Fibroblast of mammary gland (primary cell): ENCODE results near the gene SLC5A1.

Experiments
- DNase-seq: peaks from one replicate; pipeline ENCODE4 v3.0.0-alpha.2; 2010; ENCODE audit warnings: low read depth
- H3K4me3 ChIP-seq: 2 replicates; pipeline ENCODE4 v1.5.1; 2011; ENCODE audit warnings: low read depth, mild to moderate bottlenecking, low read length, moderate library complexity; ENCODE audit not compliant: control insufficient read depth
- CTCF ChIP-seq: conservative IDR thresholded peaks from 2 replicates; pipeline ENCODE4 v1.5.1; 2011; ENCODE audit warnings: low read depth, low read length, inconsistent platforms; ENCODE audit not compliant: control insufficient read depth, insufficient read depth

SLC5A1 gene

GRCh38 chr22:32055069-32055468 is 12.0 kb downstream of the SLC5A1 start:
- no peak overlapping the region for H3K4me3 ChIP-seq
- DNase-seq = no peak
- TF ChIP-seq CTCF = no peak

GRCh38 chr22:32058656-32059260 is 15.7 kb downstream of the SLC5A1 start:
- DNase-seq = no peak
- no peak overlapping the region for H3K4me3 ChIP-seq
- no peak for TF ChIP-seq CTCF

- no peak for TF ChIP-seq CTCF
- DNase-seq = no peak
- H3K4me3 ChIP-seq = no peak overlapping the region
Measured at GRCh38 chr22:32059426-32059825, 16.4 kb downstream of the SLC5A1 start.

GRCh38 chr22:32063701-32064100 is 20.6 kb downstream of the SLC5A1 start:
- DNase-seq = no peak
- no peak overlapping the region for H3K4me3 ChIP-seq
- TF ChIP-seq CTCF = no peak

GRCh38 chr22:32066820-32067219 is 23.8 kb downstream of the SLC5A1 start:
- no peak for TF ChIP-seq CTCF
- no peak for DNase-seq
- no peak overlapping the region for H3K4me3 ChIP-seq

GRCh38 chr22:32067613-32068012 is 24.6 kb downstream of the SLC5A1 start:
- no peak overlapping the region for H3K4me3 ChIP-seq
- no peak for TF ChIP-seq CTCF
- no peak for DNase-seq

- H3K4me3 ChIP-seq = no peak overlapping the region
- TF ChIP-seq CTCF = no peak
- no peak for DNase-seq
Measured at GRCh38 chr22:32069579-32070372, 26.7 kb downstream of the SLC5A1 start.
